Measurements from ENCODE around the gene KPTN.

The KPTN gene

GRCh38 chr19:47507924-47508553 is 24.0 kb upstream of the KPTN start:
- no peak for DNase-seq (ENCODE audit: low spot score)
- TF ChIP-seq CTCF (IDR thresholded peaks at IDR 0.05; ENCODE audit: extremely low read depth, missing control alignments): no peak

GRCh38 chr19:47507012-47507411 is 23.0 kb upstream of the KPTN start:
- DNase-seq (ENCODE audit: low spot score): no peak
- no peak for TF ChIP-seq CTCF (IDR thresholded peaks at IDR 0.05; ENCODE audit: extremely low read depth, missing control alignments)

GRCh38 chr19:47506459-47506858 is 22.4 kb upstream of the KPTN start:
- TF ChIP-seq CTCF (IDR thresholded peaks at IDR 0.05; ENCODE audit: extremely low read depth, missing control alignments): no peak
- DNase-seq (ENCODE audit: low spot score): no peak

GRCh38 chr19:47505506-47505905 is 21.5 kb upstream of the KPTN start:
- DNase-seq (ENCODE audit: low spot score): no peak
- TF ChIP-seq CTCF (IDR thresholded peaks at IDR 0.05; ENCODE audit: extremely low read depth, missing control alignments): no peak

- no peak for DNase-seq (ENCODE audit: low spot score)
- no peak for TF ChIP-seq CTCF (IDR thresholded peaks at IDR 0.05; ENCODE audit: extremely low read depth, missing control alignments)
Measured at GRCh38 chr19:47503826-47504150, 19.8 kb upstream of the KPTN start.

GRCh38 chr19:47503130-47503825 is 19.3 kb upstream of the KPTN start:
- no peak for TF ChIP-seq CTCF (IDR thresholded peaks at IDR 0.05; ENCODE audit: extremely low read depth, missing control alignments)
- no peak for DNase-seq (ENCODE audit: low spot score)

GRCh38 chr19:47499863-47500830 is 16.1 kb upstream of the KPTN start:
- DNase-seq (ENCODE audit: low spot score): no peak
- TF ChIP-seq CTCF (IDR thresholded peaks at IDR 0.05; ENCODE audit: extremely low read depth, missing control alignments): no peak

All from GM20000 (cell line).